DMS153 (cell line): ENCODE data around the gene UFM1.
"Not testable (repeated sequence)": the region's sequence is repeated elsewhere in the genome, so short reads cannot be mapped to it uniquely, and the experiment has no call there.

ENCODE experiments used
- DNase-seq: peaks from one replicate; lab custom pipeline; 2025; lab: John Stamatoyannopoulos, UW

Gene UFM1

DNA sequence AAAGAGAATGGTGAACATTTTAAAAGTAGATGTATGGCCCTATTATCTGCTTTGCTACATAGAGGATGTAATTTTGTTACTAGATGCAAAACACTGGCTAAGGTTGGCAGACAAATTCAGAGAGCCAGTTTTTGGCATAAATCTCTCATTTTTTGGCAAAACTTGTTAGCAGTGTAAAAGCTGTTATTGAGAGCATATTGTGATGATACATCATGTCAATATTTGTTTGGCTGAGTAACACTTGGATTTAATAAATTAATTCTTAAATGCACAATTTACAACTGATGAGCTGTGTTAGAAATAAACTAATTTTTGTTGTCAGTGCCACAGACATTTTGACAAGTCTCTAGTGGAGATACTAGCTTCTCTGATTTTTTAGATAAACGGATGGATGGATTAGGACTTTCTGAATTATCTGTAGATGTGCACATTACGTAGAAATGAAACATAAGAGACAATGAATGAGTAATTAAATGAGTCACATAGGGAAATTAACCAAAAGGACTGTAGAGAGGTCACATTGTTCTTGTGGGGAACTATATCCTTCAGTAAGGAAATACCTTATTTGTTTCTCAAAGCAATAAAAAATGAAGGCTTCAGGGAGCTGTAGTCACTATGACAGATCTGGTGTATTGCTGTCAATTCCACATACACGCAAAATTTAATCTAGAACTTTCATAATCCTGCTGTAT, 17.4 kb downstream of the UFM1 start:
- no peak for DNase-seq

- DNase-seq = no peak
These were observed 19.4 kb downstream of the UFM1 start for GRCh38 chr13:38369058-38369457.

- DNase-seq = not testable (repeated sequence)
These were observed 20.4 kb downstream of the UFM1 start for GRCh38 chr13:38370096-38370495.

DNA sequence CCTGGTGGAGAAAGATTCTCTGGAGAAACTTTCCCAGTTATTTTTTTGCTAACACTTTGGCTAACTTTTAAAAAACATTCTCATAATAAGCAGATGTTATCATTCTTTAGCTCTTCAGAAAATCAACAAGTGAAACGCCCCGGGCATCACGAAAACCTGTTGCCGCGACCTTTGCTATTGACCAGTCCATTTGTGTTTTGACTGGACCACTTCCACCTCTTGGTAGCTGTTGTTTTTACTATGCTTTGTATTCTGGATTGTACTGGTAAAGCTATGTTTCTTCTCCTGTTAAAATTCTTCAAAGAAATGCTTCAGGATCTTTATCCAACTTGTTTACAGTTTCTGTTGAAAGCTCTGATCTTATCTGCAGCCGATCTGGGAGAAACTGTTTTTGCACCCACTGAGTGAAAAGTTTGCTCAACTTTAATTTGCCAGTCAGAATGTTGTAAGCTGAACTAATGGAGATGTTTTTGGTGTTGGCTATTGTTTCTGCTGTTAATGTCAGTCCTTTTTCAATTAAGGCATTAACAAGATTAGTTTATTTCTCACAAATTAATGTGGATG, 23.3 kb downstream of the UFM1 start:
- DNase-seq = no peak

- DNase-seq = no peak
These were observed 26.9 kb downstream of the UFM1 start for GRCh38 chr13:38376546-38376945.

- DNase-seq = no peak
These were observed 32.2 kb downstream of the UFM1 start for GRCh38 chr13:38381890-38382289.

GRCh38 chr13:38382946-38383345, 33.3 kb downstream of the UFM1 start:
- no peak for DNase-seq

- no peak for DNase-seq
These were observed 34.5 kb downstream of the UFM1 start for GRCh38 chr13:38384171-38384570.

DNA sequence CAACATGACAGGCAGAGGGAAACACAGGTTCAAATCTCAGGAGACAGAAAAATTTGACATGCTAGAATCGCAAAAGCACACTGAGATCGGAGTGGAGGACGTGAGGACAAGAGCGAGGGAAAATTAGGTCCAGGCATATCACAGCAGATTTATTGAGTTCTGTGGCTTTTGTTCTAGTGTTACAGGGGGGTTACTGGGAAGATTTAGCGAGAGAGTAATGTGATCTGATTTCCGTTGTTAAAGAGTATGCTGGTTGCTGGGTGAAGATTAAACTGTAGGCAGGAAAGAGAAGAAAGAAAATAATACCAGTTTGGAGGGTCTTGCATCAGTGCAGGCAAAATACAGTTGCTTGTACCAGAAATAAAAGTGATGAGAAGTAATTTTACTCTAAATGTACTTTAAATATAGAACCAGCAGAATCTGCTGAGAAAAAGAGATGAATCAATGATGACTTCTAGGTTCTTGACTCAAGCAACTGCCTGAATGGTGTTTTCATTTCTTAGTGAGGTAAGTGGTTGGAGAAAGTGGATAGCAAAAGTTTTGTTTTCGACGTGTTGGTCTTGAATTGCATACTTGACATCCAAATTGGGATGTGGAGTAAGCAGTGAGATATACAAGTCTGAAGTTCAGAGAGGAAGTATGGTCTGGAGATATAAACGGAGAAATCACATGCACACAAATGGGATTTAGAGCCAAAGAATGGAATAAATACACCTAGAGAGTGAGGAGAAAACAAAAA, 35.7 kb downstream of the UFM1 start:
- no peak for DNase-seq

DNA sequence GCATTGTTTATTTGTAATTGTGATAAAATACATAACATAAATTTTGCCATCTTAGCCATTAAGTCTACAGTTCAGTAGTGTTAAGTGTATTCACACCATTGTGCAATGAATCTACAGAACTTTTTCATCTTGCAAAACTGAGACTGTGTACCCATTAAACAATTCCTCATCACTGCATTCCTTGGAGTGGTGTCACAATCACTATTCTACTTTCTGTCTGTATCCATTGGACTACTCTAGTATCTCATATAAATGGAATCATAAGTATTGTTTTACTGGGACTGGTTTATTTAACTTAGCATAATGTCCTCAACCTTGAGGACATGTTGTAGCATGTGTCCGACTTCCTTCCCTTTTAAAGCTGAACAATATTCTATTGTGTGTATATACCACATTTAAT, 36.8 kb downstream of the UFM1 start:
- no peak for DNase-seq

DNA sequence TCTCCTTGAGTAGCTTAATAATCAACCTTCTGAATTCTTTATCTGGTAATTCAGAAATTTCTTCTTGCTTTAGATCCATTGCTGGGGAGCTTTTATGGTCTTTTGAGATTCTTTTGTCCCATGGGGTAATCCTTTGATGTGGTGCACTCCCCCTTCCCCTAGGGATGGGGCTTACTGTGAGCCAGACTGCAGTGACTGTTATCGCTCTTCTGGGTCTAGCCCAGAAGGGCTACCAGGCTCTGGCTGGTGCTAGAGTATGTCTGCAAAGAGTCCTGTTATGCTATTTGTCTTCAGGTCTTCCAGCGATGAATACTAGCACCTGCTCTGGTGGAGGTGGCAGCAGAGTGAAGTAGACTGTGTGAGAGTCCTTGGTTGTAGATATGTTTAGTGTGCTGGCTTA, 41.7 kb downstream of the UFM1 start:
- DNase-seq = no peak

- DNase-seq = no peak
These were observed 45.3 kb downstream of the UFM1 start for GRCh38 chr13:38394777-38395496.

GRCh38 chr13:38395497-38395788, 45.8 kb downstream of the UFM1 start:
- DNase-seq = no peak

DNA sequence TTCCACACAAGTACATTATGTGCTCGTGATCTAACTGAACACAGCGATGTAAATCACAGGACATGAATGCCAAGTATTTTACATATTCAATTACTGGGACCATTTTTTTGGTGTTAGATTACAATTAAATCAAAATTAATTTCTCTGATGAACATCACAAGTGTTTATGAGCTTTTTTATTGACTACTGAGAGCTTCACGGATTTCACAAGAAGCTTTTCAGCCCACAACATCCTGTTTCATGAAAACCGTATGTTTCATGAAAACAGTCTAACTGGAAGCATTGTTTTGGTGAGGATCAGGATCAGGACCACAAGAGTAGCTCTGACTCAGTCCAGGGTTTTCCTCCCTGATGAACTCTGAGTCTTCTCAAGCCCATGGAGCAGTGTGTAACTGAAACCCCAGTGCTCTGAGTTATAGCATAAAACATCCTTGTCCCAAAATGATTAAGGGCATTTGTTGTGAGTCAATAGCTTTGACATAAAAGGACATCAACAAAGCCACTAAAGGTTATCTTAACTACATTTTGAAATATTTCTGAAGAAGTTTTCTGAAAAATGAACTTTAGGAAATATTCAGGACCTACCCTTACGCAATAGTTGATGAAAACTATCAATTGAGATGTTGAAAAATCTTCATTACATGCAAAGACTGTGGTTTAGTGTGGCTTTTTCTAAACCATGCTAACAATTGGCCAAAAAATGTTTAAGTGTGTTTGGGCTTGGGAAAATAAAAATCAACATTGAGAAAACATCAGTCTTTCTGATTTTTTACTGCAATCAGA, 49.3 kb downstream of the UFM1 start:
- no peak for DNase-seq

DNA sequence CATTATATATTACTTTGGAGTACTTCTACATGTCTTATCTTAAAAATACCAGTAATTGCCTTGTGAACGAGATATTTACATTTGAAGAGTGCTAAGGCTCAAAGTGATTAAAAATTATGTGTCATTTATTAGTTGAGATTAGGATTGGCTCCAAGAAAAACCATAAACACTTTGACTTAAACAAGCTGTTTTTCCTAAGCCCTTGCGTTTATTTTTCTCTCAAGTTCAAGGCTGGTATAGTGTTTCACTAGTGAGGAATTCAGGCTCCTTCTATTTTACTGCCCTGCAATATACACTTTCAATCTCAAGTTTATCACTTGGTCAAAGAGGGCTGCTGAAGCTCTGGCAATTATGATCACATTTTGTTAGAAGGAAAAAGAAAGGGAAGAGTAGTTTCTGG, 49.9 kb downstream of the UFM1 start:
- DNase-seq = no peak

DNA sequence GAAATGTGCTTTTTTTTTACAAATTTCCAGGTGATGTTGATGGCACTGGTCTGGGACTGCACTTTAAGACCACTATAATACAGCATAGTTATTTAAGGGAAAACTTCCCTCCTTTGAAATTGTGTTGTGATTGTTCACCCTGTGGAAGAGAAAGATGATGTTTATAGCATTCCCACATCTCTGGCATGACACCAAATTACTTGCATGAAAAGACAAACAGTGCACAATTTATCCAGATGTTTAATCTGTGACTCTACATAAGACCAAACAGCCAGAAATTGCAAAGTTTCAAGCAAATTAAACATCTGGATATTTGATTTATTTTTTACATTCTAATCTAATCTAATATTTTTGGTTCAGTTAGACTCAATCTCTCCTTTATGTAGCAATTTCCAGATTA, 51.6 kb downstream of the UFM1 start:
- DNase-seq = no peak

DNA sequence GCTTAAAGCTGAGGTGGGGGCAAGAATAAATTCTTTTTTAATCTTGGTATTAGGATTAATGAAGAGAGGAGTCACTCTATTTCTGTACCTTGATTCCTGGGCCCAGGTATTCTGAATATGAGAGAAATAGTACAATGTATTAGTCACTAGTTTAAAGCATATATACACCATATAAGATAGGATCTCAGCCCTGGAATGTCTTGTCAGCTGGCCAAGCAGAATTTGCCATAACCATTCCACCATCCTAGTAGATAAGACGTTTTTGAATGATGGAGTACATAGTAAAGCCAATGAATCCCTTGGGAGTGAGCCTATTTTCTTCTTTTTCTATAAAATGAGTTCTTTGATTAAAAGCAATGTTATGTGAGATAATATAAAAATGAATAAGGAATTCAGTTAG, 55.6 kb downstream of the UFM1 start:
- no peak for DNase-seq

DNA sequence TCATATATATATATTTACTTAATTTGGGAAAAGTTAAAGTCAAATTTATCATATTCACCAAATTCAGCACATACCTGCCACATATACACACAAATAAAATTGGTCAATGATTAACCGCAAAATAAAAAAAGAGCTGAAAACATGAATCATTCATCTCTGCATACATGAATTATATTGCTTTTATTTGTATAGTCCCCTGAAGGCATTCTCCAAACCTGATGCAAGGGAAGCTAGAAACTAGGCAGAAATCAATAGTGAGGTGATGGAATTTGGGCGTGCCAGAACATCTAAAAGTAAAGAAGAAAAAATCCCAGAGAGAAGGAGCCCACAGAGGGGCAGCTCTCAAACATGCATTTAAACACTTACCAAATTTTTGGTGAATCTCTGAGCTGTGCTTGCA, 60.1 kb downstream of the UFM1 start:
- no peak for DNase-seq

DNA sequence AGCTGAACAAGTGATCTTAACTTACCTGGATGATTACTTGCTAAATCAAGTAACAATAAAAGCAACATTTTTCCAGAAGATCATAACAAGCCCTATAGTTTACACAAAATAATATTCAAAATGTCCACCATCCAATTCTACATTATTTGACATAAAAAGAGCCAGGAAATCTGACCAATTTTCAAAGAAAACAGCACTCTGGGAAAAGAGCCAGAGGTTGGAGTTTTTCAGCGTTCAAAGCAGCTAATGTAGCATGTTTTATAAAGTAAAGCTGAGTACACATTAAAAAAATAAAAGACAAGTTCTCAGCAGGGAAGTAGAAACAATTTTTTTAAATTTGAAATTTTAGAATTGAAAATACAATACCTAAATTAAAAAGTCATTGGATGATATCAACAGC, 62.6 kb downstream of the UFM1 start:
- DNase-seq = no peak
